GM19023 (cell line): ENCODE data around the gene SAXO2.
"Not testable (repeated sequence)": the region's sequence is repeated elsewhere in the genome, so short reads cannot be mapped to it uniquely, and the experiment has no call there.

Experiments used
- ATAC-seq: cut with Tn5 transposase; IDR thresholded peaks from one replicate; pipeline ENCODE4 v1.9.1; 2021; ENCODE audit warnings: mild to moderate bottlenecking, moderate library complexity; ENCODE audit not compliant: unreplicated experiment

The SAXO2 gene

DNA sequence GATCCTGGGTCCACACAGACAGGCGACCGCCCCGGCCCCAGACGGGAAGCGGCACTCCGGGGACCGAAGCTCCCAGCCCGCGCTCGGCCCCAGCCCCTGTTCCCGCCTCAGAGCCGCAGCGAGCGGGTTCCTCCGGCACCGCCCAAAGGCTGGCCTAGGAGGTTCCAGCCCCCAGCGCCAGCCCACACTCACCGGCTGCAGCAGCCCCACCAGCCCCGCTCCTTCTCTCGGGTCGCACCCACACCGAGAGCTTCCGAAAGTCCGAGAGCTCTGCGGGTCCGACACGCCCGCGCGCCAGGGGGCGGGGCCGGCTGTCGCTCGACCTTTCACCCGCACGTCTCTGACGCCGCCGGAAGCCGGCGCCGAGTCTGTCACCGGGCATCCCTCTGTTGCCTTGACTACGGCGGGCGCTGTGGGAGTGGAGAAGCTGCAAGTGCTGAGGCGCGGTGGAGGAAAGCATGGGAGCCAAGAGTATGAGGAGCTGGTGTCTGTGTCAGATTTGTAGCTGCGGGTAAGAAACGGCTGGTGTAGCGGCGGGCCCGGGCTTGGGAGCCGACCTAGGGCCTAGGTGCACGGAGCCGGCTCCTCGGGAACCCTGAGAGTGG is at the start of gene SAXO2, which contains the start of gene EFL1:
TSS of gene SAXO2 (plus strand) at position 397 of the 605 bp plus-strand sequence. CDS start at position 459, 62 bp downstream.
TSS of gene EFL1 (minus strand) at position 313 of the 605 bp plus-strand sequence. CDS start 956 bp downstream, outside the sequence.
- peak; percentile 95 for ATAC-seq

DNA sequence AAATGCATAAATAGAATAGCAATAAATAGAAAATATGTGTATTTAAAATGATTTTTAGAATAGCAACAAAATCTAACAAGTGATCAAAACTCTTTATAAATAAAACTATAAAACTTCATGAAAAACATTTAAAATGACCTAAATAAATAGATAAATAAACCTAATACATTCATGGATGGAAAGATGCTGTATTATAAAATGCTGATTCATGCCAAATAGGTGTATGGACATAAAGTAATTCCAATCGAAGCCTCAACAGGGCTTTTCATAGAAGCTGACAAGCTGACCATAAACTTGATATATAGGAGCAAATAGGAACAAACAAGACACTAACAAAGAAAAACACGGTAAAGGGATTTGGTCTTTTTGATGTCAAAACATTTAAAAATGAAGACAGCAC is 46.5 kb upstream of the SAXO2 start:
- ATAC-seq = not testable (repeated sequence)

DNA sequence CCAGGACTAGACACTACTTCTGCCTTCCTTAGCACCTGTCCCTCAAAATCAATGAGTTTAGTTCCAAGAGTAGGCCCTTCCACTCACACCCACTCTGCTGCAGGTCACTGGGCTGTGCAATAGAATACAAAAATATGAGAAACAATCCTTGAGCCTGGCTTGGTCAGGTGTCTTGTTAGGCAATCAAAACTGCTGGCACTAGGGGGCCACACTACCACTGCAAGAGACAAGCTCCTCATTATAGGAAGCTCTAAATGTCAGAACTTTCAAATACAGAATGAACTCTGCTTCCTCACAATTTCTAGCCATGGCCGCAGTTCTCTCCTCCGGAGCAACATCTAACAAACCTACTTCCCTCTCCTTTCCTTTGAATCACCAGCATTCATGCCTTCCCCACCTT is 41.1 kb upstream of the SAXO2 start:
- ATAC-seq = not testable (repeated sequence)

GRCh38 chr15:82228750-82229149 is 33.9 kb upstream of the SAXO2 start:
- no peak for ATAC-seq

DNA sequence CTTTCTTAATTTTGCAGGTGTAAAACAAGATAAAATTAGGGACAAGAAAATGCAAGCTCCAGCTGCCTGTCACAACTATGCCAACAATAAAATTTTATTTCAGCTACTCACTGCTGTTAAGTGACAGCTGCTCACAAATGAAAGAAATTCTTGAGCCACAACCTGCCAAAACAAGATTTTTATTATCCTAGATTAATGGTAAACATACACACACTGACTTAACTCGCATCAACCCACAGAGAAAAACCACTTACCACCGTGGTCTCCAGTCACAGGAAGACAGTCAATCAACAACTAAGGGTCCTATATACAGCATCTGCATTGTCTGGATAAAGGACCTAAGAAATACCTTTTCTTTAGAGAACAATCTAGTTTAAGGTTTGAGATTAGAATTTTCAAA is 31.4 kb upstream of the SAXO2 start:
- no peak for ATAC-seq

- ATAC-seq = no peak
These were observed 30.8 kb upstream of the SAXO2 start for GRCh38 chr15:82231842-82232241.

- ATAC-seq = not testable (repeated sequence)
These were observed 24.6 kb upstream of the SAXO2 start for GRCh38 chr15:82237944-82238534.

DNA sequence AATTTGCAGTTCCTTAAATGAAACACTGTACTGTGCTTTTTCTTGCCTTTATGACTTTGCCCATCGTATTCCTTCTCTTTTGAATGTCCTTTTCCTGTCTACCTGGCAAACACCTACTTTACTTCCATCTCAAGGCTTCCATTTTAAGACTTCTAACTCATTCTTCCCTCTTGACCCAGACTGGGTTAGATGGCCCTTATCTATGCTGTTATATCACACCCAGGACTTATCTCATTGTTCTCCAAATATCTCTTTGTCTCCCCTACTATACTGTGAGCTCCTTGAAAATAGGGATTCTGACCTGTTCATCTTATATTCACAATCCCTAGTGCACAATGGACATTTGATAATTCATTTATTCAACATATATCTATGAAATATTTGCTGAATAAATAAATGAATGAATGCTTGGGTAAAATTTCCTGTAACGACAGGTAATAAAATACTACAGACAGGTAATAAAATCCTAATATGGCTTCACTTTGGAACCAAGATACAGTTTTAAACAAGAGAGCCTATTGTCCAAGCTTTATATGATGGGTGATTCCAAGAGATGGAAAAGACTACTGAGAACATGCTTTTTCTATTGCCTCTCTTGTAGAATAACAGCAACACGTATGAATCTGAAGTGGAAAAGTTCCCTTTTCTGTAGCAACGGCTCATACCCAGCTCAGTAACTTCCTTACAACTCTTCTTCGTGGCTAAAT is 22.8 kb upstream of the SAXO2 start:
- ATAC-seq = no peak

GRCh38 chr15:82241836-82242499 is 20.6 kb upstream of the SAXO2 start:
- not testable (repeated sequence) for ATAC-seq

DNA sequence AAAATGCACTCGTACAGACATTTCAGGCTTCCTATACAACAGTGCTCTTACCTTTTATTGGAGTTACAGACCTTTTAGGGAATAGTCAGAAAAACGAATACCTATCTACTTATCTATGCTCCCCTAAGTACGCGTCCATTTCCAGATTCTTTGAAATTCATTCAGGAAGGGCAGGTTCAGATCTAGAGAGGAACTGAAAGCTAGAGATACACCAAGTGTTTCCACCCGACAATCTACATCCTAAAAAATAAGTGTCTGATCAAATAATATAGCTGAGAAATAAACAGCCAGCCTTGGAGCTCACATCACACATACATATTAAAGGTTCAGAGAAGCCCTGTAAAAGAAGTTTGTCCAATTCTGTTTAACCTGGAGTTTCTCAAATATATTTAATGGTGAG is 19.0 kb upstream of the SAXO2 start:
- ATAC-seq = not testable (repeated sequence)

GRCh38 chr15:82245956-82246355 is 16.7 kb upstream of the SAXO2 start:
- not testable (repeated sequence) for ATAC-seq

- ATAC-seq = not testable (repeated sequence)
These were observed 14.4 kb upstream of the SAXO2 start for GRCh38 chr15:82248261-82248660.

GRCh38 chr15:82261566-82262421 is 824 bp upstream of the SAXO2 start:
- ATAC-seq = peak; percentile 21

DNA sequence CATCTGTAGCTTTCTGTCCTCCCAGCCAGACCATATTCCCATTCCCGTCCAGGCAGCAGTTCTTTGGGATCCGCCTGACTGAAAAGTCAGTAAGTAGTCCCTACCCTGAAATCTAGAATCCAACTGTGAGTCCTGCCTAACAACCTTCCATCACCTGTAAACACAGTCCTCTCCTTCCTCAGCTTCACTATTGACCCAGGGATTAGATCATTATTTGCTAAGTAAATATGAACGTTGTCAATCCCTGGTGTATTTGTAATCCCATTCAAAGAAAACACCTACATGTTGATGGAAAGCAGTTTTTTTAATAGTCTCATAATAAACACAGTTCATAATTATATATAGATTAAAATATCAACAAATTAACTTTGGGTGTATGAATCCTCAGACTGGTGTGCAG is 732 bp downstream of the SAXO2 start:
- ATAC-seq = no peak

- ATAC-seq = not testable (repeated sequence)
These were observed 4.5 kb downstream of the SAXO2 start for GRCh38 chr15:82267137-82267536.

DNA sequence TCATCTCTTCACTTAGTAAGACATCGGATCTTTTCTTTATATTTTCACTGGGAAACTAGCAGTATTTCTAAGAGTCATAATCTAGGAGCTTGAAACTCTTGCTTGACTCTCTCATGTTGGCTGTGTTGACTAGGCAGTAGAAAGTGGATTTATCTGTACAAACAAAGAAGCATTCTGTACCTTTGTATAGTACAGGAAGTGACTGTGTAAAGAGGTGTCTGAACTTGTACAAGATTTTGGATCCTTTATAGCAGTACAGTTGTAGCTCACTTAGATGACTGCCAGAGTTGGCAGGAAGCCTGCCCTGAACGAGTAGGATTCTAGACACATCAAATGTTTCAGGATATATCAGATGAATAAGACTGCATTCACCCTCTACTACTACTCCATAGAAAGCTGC is 5.8 kb downstream of the SAXO2 start:
- ATAC-seq = not testable (repeated sequence)

GRCh38 chr15:82272154-82272553 is 9.5 kb downstream of the SAXO2 start:
- ATAC-seq = no peak

DNA sequence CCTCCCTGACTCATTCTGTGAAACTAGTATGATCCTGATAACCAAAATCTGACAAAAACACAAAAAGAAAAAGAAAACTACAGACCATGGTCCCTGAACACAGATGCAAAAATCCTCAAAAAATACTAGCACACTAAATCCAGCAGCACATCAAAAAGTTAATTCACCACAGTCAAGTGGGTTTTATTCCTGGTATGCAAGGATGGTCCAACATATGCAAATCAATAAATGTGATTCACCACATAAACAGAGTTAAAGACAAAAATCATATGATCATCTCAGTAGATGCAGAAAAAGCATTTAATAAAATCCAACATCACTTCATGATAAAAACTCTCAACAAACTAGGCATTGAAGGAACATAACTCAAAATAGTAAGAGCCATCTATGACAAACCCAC is 12.8 kb downstream of the SAXO2 start:
- no peak for ATAC-seq

DNA sequence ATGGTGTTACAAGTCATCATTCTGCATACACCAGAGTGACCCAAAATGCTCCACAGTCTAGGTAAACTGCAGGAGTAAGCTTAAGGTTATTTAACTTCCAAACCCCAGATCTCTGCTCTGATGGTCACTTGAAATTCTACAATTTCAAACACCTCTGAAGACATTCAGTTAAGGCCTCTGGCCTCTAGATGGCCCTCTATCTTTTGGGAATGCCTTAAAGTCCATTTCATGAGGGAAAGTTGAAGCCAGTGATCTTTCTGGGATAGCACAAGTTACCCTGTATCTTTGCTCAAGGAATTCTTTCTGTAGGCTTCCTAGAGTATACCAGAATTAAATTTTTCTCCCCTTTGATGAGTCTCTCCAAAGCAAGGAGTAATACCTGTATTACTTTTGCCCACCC is 18.7 kb downstream of the SAXO2 start:
- not testable (repeated sequence) for ATAC-seq

GRCh38 chr15:82282386-82282785 is 19.8 kb downstream of the SAXO2 start:
- ATAC-seq = not testable (repeated sequence)
